Measurements from ENCODE around the gene GPBP1L1.
A peak's percentile ranks its signal among the peaks of the same experiment; 100 is the strongest.

GPBP1L1 gene

DNA sequence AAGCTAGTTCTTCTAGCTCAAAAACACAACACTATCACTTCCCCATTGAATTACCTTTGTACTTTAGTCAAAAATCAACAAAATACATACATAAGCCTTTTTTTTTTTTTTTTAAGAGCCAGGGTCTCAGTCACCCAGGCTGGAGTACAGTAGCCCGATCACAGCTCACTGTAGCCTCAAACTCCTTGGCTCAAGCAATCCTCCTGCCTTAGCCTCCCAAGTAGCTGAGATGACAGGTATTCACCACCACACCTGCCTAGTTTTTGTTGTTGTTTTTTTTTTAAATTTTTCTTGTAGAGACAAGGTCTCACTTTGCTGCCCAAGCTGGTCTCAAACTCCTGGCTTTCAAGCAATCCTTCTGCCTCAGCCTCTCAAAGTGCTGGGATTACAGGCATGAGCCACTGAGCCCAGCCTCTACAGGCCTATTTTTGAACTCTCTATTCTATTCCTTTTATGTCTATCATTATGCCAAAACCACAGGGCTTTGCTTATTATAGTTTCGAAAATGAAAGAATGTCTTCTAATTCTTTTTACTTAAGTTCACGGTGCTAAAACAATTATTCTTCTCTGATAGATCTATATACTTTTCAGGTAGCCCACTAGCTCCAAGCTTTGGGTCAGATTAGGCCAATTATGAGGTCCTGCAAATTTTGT, 29.6 kb downstream of the GPBP1L1 start:
- DNase-seq (ENCODE audit: low read depth), result no peak
- no peak overlapping the region for H3K4me3 ChIP-seq (replicated peaks; ENCODE audit: low read depth, low read length)
- TF ChIP-seq, protein P1, sequence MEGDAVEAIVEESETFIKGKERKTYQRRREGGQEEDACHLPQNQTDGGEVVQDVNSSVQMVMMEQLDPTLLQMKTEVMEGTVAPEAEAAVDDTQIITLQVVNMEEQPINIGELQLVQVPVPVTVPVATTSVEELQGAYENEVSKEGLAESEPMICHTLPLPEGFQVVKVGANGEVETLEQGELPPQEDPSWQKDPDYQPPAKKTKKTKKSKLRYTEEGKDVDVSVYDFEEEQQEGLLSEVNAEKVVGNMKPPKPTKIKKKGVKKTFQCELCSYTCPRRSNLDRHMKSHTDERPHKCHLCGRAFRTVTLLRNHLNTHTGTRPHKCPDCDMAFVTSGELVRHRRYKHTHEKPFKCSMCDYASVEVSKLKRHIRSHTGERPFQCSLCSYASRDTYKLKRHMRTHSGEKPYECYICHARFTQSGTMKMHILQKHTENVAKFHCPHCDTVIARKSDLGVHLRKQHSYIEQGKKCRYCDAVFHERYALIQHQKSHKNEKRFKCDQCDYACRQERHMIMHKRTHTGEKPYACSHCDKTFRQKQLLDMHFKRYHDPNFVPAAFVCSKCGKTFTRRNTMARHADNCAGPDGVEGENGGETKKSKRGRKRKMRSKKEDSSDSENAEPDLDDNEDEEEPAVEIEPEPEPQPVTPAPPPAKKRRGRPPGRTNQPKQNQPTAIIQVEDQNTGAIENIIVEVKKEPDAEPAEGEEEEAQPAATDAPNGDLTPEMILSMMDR (IDR thresholded peaks at IDR 0.05; ENCODE audit: low read length, missing control alignments), result no peak

DNA sequence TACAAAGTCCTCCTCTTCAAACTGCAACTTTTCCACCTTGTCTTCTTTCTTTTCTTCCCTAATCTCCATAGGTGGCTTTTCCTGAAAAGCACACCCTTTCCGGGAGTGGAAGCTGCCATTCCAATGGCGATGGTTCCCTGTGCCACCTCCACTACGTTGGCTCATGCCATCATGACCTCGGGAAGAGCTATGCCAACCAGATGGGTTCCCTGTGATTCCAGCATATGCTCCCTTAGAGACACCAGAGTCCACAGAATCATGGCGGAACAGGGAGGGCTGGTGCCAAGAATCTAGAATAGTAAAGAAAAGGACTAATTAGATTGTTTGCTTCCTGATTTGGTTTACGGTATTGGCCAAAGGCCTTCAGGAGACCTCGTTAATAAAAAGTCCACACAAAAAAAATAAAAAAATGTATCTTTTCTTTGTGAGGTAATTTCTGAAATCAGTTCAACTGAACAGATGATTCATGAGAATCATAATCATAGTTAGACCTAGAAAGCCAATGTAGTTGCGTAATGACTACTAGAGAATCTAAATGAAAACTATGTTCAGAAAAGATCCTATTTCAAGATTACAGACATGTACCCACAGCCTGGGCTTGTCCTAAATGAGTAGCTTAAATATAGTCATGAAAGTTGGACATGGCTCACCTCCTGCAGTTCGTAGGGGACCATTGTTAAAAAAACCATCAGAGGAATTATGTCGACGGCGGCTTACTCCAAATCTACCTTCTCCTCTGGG, 31.6 kb downstream of the GPBP1L1 start:
- peak; percentile 35 for DNase-seq (ENCODE audit: low read depth)
- TF ChIP-seq, protein P1 (IDR thresholded peaks at IDR 0.05; ENCODE audit: low read length, missing control alignments), result no peak
- no peak overlapping the region for H3K4me3 ChIP-seq (replicated peaks; ENCODE audit: low read depth, low read length)

DNA sequence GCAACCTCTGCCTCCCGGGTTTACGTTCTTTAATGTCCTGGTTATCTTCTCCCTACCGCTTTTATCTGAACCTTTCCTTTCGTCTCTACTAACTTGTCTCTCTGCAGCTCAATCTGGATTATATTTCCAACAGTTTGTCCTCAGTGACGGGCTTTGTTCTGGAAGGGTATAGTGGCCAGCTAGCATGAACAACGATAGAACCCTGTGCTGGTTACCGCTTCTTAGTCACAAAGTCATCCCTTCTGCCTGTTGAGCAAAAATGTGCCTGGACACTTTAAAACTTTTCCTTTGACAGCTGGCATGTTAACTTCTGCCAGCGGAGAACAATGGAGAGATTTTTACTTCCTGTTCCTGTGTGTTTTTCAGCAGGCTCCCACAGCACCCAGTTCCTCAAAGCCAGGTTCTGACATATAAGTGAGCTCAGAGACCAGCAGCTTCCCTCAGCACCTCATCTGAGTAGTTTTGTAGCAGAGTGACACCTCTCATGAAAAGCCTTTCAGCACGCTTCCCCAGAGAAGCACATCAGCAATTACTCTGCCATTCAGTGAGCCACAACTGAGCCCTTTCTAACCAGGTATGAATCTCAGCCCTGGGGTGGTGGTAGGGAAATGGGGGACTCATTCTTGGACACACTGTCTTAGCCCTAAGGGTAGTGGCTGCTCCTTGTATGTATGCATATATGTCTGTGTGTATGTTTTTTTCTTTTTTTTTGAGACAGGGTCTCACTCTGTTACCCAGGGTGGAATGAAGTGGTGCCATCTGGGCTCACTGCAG, 38.9 kb downstream of the GPBP1L1 start:
- peak overlapping the region; percentile 4 for H3K4me3 ChIP-seq (replicated peaks; ENCODE audit: low read depth, low read length)
- DNase-seq (ENCODE audit: low read depth), result peak; percentile 90
- TF ChIP-seq, protein P1 (IDR thresholded peaks at IDR 0.05; ENCODE audit: low read length, missing control alignments), result no peak

DNA sequence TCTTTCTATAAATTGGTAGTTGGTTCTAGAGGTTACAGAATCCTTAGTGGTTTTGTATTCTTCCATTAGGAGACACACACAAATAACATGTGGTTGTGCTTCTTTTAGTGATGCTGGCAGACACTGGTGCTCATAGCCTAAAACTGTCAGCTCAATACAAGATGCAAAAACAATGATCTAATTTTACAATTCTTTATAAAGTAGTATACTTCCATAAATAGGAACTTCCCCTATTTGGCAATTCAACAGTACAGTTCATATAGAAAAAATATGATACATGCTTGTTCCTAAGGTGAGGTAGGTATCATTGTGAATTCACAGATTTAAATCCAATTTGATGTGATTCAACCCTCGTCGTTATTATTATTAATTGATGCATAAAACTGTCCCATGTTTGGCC, 41.7 kb downstream of the GPBP1L1 start:
- no peak for DNase-seq (ENCODE audit: low read depth)
- no peak overlapping the region for H3K4me3 ChIP-seq (replicated peaks; ENCODE audit: low read depth, low read length)
- TF ChIP-seq, protein P1 (IDR thresholded peaks at IDR 0.05; ENCODE audit: low read length, missing control alignments), result no peak

DNA sequence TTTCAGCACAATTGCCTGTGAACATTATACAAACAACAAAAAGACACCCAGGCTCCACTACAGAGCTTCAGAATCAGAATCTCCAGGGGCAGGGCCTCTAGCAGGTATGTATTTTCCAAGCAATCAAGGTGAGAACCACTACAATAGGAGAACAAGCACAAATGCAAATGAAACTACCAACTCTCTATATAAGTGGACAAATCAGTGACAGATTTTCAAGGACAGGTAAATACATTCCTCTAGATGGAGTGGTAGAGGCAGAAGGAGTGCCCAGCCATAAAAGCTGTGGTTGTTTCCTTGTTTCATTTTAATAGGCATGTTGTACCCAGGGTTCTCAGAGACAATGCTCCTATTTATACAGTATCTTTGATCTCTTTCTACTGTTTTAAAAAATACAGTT, 42.4 kb downstream of the GPBP1L1 start:
- no peak for DNase-seq (ENCODE audit: low read depth)
- TF ChIP-seq, protein P1 (IDR thresholded peaks at IDR 0.05; ENCODE audit: low read length, missing control alignments), result no peak
- H3K4me3 ChIP-seq (replicated peaks; ENCODE audit: low read depth, low read length), result no peak overlapping the region

DNA sequence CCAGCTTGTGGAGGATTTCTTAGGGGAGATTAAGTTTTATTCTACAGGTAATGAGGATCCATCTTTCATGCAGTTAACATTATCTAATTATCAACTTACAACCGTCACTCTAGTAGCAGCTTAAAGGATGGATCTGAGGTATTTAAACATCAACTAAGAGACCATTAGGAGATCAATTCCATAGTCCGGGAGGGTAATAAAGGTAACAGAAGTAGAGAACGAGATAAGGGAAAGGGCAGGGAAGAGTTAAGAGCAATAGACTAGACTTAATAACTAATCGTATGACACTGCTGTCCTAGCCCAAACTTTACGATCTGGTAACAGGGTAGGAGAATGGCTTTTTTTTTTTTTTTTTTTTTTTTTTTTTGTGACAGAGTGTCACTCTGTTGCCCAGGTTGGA, 43.0 kb downstream of the GPBP1L1 start:
- TF ChIP-seq, protein P1 (IDR thresholded peaks at IDR 0.05; ENCODE audit: low read length, missing control alignments), result no peak
- no peak for DNase-seq (ENCODE audit: low read depth)
- no peak overlapping the region for H3K4me3 ChIP-seq (replicated peaks; ENCODE audit: low read depth, low read length)

Data from fibroblast of pulmonary artery (primary cell).